Measurements from ENCODE around the gene DCST2. TPM values are rescaled to one million over a fixed set of nuclear protein-coding genes. Genes with fewer than 3 reads are reported as not detected.

DCST2 gene
- total and polyA plus RNA-seq, 2 donors (not counting 3 experiments of a cell fraction or from before 2014, with no cell fraction given) = 0.29 to 0.51 TPM

- CTCF ChIA-PET = interaction anchor here (1.2 to 3.1 kb wide), 4 partner anchors 12 to 31 kb away, joined by 3 to 12 read pairs (median 6); partner anchors contain the start of genes ADAM15 and EFNA4
- Histone ChIP-seq H3K4me3 (replicated peaks in 1 of 3; ENCODE audit: insufficient read depth in 1 of 3, low read depth in 1 of 3, low read length in 3 of 3) (no peak overlapping the region), H3K36me3 (ENCODE audit: control insufficient read depth in 2 of 2, extremely low read depth in 1 of 2, insufficient read depth in 2 of 2, low read length in 2 of 2) (no peaks in the 10 kb centered on the region), H2AFZ (ENCODE audit: low read depth, low read length) (no peak overlapping the region), H3K9me3 (replicated peaks; ENCODE audit: control insufficient read depth, insufficient read depth, low read length) (no peaks in the 10 kb centered on the region), H3K9me1 (replicated peaks; ENCODE audit: control insufficient read depth, extremely low read depth, insufficient read depth, low read length) (no peaks in the 10 kb centered on the region), H3K27ac (ENCODE audit: insufficient read depth, low read depth, low read length) (no peak overlapping the region), H3K4me2 (ENCODE audit: insufficient read depth, low read length) (no peak overlapping the region), H3K9ac (replicated peaks; ENCODE audit: extremely low read depth, insufficient read depth, low read length) (no peak overlapping the region), H3K4me1 (ENCODE audit: control insufficient read depth, extremely low read depth, insufficient read depth, low read length) (no peaks in the 10 kb centered on the region), H3K79me2 (ENCODE audit: control insufficient read depth, insufficient read depth, low read length) (no peaks in the 10 kb centered on the region), H3K27me3 (ENCODE audit: control insufficient read depth in 2 of 2, insufficient read depth in 2 of 2, low read length in 2 of 2) (no peaks in the 10 kb centered on the region), H4K20me1 (replicated peaks; ENCODE audit: control insufficient read depth, extremely low read depth, insufficient read depth, low read length) (no peaks in the 10 kb centered on the region)
- no TSS peak for BruUV-seq (replicated peaks)
- DNase-seq (ENCODE audit: low read depth, low spot score) (no peak), FAIRE-seq (no peak)
- dilution Hi-C loops (cut with MboI; ENCODE audit: extremely low pct_ligation_motif_present, low sequenced_read_pairs) (no loop called here), intact Hi-C loops (cut with micrococcal nuclease) (no loop called here)
- POLR2A ChIA-PET = no interaction called here
- TF ChIP-seq, protein P1, sequence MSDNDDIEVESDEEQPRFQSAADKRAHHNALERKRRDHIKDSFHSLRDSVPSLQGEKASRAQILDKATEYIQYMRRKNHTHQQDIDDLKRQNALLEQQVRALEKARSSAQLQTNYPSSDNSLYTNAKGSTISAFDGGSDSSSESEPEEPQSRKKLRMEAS (IDR thresholded peaks at IDR 0.05; ENCODE audit: insufficient read depth, insufficient read length) = no peak
Measured at GRCh38 chr1:155032886-155033285, 695 bp downstream of the DCST2 start.

- H3K9me3 ChIP-seq (replicated peaks; ENCODE audit: control insufficient read depth, insufficient read depth, low read length) = no peaks in the 10 kb centered on the region
- H2AFZ ChIP-seq (ENCODE audit: low read depth, low read length) = no peak overlapping the region
- H3K79me2 ChIP-seq (ENCODE audit: control insufficient read depth, insufficient read depth, low read length) = no peaks in the 10 kb centered on the region
- POLR2A ChIA-PET = no interaction called here
- CTCF ChIA-PET = interaction anchor here (0.7 to 4.2 kb wide), 4 partner anchors 14 to 38 kb away, joined by 3 to 11 read pairs (median 4); partner anchors contain the start of gene ADAM15
- intact Hi-C loops (cut with micrococcal nuclease) = no loop called here
- TF ChIP-seq JUN (IDR thresholded peaks at IDR 0.05; ENCODE audit: borderline replicate concordance, insufficient read depth, insufficient read length, low read depth) (no peak), FOS (IDR thresholded peaks at IDR 0.05; ENCODE audit: borderline replicate concordance, insufficient read depth, low read length) (no peak), EZH2 (IDR thresholded peaks at IDR 0.05; ENCODE audit: borderline replicate concordance, low read depth, low read length, severe bottlenecking) (no peak), POLR2AphosphoS5 (IDR thresholded peaks at IDR 0.05; ENCODE audit: insufficient read depth, low read depth, low read length) (no peak), GATA2 (IDR thresholded peaks at IDR 0.05; ENCODE audit: insufficient read depth, insufficient read length, low read depth, low read length) (no peak), POLR2A (IDR thresholded peaks at IDR 0.05; ENCODE audit: low read depth, low read length) (no peak), MYC (IDR thresholded peaks at IDR 0.05; ENCODE audit: low read depth, low read length) (no peak)
- TF ChIP-seq, protein P2, sequence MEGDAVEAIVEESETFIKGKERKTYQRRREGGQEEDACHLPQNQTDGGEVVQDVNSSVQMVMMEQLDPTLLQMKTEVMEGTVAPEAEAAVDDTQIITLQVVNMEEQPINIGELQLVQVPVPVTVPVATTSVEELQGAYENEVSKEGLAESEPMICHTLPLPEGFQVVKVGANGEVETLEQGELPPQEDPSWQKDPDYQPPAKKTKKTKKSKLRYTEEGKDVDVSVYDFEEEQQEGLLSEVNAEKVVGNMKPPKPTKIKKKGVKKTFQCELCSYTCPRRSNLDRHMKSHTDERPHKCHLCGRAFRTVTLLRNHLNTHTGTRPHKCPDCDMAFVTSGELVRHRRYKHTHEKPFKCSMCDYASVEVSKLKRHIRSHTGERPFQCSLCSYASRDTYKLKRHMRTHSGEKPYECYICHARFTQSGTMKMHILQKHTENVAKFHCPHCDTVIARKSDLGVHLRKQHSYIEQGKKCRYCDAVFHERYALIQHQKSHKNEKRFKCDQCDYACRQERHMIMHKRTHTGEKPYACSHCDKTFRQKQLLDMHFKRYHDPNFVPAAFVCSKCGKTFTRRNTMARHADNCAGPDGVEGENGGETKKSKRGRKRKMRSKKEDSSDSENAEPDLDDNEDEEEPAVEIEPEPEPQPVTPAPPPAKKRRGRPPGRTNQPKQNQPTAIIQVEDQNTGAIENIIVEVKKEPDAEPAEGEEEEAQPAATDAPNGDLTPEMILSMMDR (IDR thresholded peaks at IDR 0.05; ENCODE audit: extremely low read depth in 1 of 2, insufficient read depth in 1 of 2, low read depth in 1 of 2, low read length in 2 of 2) = no peak
- TF ChIP-seq, protein P1 (IDR thresholded peaks at IDR 0.05; ENCODE audit: insufficient read depth, insufficient read length) = no peak
- no peaks in the 10 kb centered on the region for H3K27me3 ChIP-seq (ENCODE audit: control insufficient read depth in 2 of 2, insufficient read depth in 2 of 2, low read length in 2 of 2)
- H3K4me1 ChIP-seq (ENCODE audit: control insufficient read depth, extremely low read depth, insufficient read depth, low read length) = no peaks in the 10 kb centered on the region
- no TSS peak for BruUV-seq (replicated peaks)
- no peak overlapping the region for H3K4me2 ChIP-seq (ENCODE audit: insufficient read depth, low read length)
- H3K9ac ChIP-seq (replicated peaks; ENCODE audit: extremely low read depth, insufficient read depth, low read length) = no peak overlapping the region
- dilution Hi-C loops (cut with MboI; ENCODE audit: extremely low pct_ligation_motif_present, low sequenced_read_pairs) = no loop called here
- H3K4me3 ChIP-seq (replicated peaks in 1 of 3; ENCODE audit: insufficient read depth in 1 of 3, low read depth in 1 of 3, low read length in 3 of 3) = no peak overlapping the region
- DNase-seq (ENCODE audit: low read depth, low spot score) (no peak), FAIRE-seq (no peak)
- H4K20me1 ChIP-seq (replicated peaks; ENCODE audit: control insufficient read depth, extremely low read depth, insufficient read depth, low read length) = no peaks in the 10 kb centered on the region
- no peaks in the 10 kb centered on the region for H3K36me3 ChIP-seq (ENCODE audit: control insufficient read depth in 2 of 2, extremely low read depth in 1 of 2, insufficient read depth in 2 of 2, low read length in 2 of 2)
- no peaks in the 10 kb centered on the region for H3K9me1 ChIP-seq (replicated peaks; ENCODE audit: control insufficient read depth, extremely low read depth, insufficient read depth, low read length)
- no peak overlapping the region for H3K27ac ChIP-seq (ENCODE audit: insufficient read depth, low read depth, low read length)
Measured at GRCh38 chr1:155030899-155031298, 2.7 kb downstream of the DCST2 start.

All from endothelial cell of umbilical vein (primary cell).